ENCODE data around the gene VPS13C.
A peak's percentile ranks its signal among the peaks of the same experiment; 100 is the strongest.

VPS13C gene

GRCh38 chr15:61936528-61937195, 123.6 kb downstream of the VPS13C start:
- no peak for DNase-seq

GRCh38 chr15:61935493-61935892, 124.8 kb downstream of the VPS13C start:
- DNase-seq = no peak

GRCh38 chr15:61929452-61929851, 130.8 kb downstream of the VPS13C start:
- DNase-seq = no peak

GRCh38 chr15:61923173-61923572, 137.1 kb downstream of the VPS13C start:
- no peak for DNase-seq

GRCh38 chr15:61921093-61921492, 139.2 kb downstream of the VPS13C start:
- no peak for DNase-seq

GRCh38 chr15:61917457-61917856, 142.8 kb downstream of the VPS13C start:
- no peak for DNase-seq

GRCh38 chr15:61916104-61916503, 144.1 kb downstream of the VPS13C start:
- DNase-seq = no peak

GRCh38 chr15:61915640-61916039, 144.6 kb downstream of the VPS13C start:
- DNase-seq = no peak

GRCh38 chr15:61910839-61911369, 149.3 kb downstream of the VPS13C start:
- DNase-seq = no peak

- no peak for DNase-seq
Observed at GRCh38 chr15:61908241-61908640, 152.0 kb downstream of the VPS13C start.

GRCh38 chr15:61907753-61908086, 152.5 kb downstream of the VPS13C start:
- DNase-seq = no peak

GRCh38 chr15:61906961-61907752, 153.1 kb downstream of the VPS13C start:
- DNase-seq = no peak

- DNase-seq = peak in 1 of 5 experiments; percentile 3
Observed at GRCh38 chr15:61893146-61893545, 167.1 kb downstream of the VPS13C start.

- no peak for DNase-seq
Observed at GRCh38 chr15:61892140-61892539, 168.1 kb downstream of the VPS13C start.

- no peak for DNase-seq
Observed at GRCh38 chr15:61890106-61890505, 170.1 kb downstream of the VPS13C start.

GRCh38 chr15:61889706-61890105, 170.5 kb downstream of the VPS13C start:
- peak in 1 of 5 experiments; percentile 31 for DNase-seq

- no peak for DNase-seq
Observed at GRCh38 chr15:61888074-61888780, 172.0 kb downstream of the VPS13C start.

GRCh38 chr15:61880084-61880483, 180.2 kb downstream of the VPS13C start:
- DNase-seq = no peak

GRCh38 chr15:61879219-61879618, 181.0 kb downstream of the VPS13C start:
- no peak for DNase-seq

- DNase-seq = peak in 1 of 5 experiments; percentile 32
Observed at GRCh38 chr15:61871926-61872522, 188.2 kb downstream of the VPS13C start.

GRCh38 chr15:61869656-61870055, 190.6 kb downstream of the VPS13C start:
- no peak for DNase-seq

GRCh38 chr15:61861962-61862361, 198.3 kb downstream of the VPS13C start:
- DNase-seq = no peak

All from T-helper 2 cell (primary cell).